ENCODE data around the gene NTSR2.

Gene NTSR2

GRCh38 chr2:11669454-11670291 lies at the start of gene NTSR2:
NTSR2 (minus strand) TSS chr2:11670195; CDS start chr2:11670129, 66 bp downstream.
- DNase-seq (ENCODE audit: extremely low read depth in 1 of 2, low read depth in 1 of 2): no peak

- no peak for DNase-seq (ENCODE audit: extremely low read depth in 1 of 2, low read depth in 1 of 2)
Observed at GRCh38 chr2:11719230-11719977, 49.4 kb upstream of the NTSR2 start.

GRCh38 chr2:11718606-11719005 lies 48.6 kb upstream of the NTSR2 start:
- DNase-seq (ENCODE audit: extremely low read depth in 1 of 2, low read depth in 1 of 2): no peak

- DNase-seq (ENCODE audit: extremely low read depth in 1 of 2, low read depth in 1 of 2): no peak
Observed at GRCh38 chr2:11717623-11718022, 47.6 kb upstream of the NTSR2 start.

- no peak for DNase-seq (ENCODE audit: extremely low read depth in 1 of 2, low read depth in 1 of 2)
Observed at GRCh38 chr2:11716689-11717321, 46.8 kb upstream of the NTSR2 start.

GRCh38 chr2:11715987-11716652 lies 46.1 kb upstream of the NTSR2 start:
- no peak for DNase-seq (ENCODE audit: extremely low read depth in 1 of 2, low read depth in 1 of 2)

GRCh38 chr2:11713815-11714214 lies 43.8 kb upstream of the NTSR2 start:
- no peak for DNase-seq (ENCODE audit: extremely low read depth in 1 of 2, low read depth in 1 of 2)

GRCh38 chr2:11712866-11713265 lies 42.9 kb upstream of the NTSR2 start:
- DNase-seq (ENCODE audit: extremely low read depth in 1 of 2, low read depth in 1 of 2): no peak

GRCh38 chr2:11711751-11712150 lies 41.8 kb upstream of the NTSR2 start:
- DNase-seq (ENCODE audit: extremely low read depth in 1 of 2, low read depth in 1 of 2): no peak

GRCh38 chr2:11711354-11711716 lies 41.3 kb upstream of the NTSR2 start:
- no peak for DNase-seq (ENCODE audit: extremely low read depth in 1 of 2, low read depth in 1 of 2)

- DNase-seq (ENCODE audit: extremely low read depth in 1 of 2, low read depth in 1 of 2): no peak
Observed at GRCh38 chr2:11710632-11711353, 40.8 kb upstream of the NTSR2 start.

GRCh38 chr2:11710210-11710609 lies 40.2 kb upstream of the NTSR2 start:
- DNase-seq (ENCODE audit: extremely low read depth in 1 of 2, low read depth in 1 of 2): no peak

- DNase-seq (ENCODE audit: extremely low read depth in 1 of 2, low read depth in 1 of 2): no peak
Observed at GRCh38 chr2:11709293-11709692, 39.3 kb upstream of the NTSR2 start.

GRCh38 chr2:11708106-11708505 lies 38.1 kb upstream of the NTSR2 start:
- DNase-seq (ENCODE audit: extremely low read depth in 1 of 2, low read depth in 1 of 2): no peak

GRCh38 chr2:11705711-11706110 lies 35.7 kb upstream of the NTSR2 start:
- no peak for DNase-seq (ENCODE audit: extremely low read depth in 1 of 2, low read depth in 1 of 2)

- no peak for DNase-seq (ENCODE audit: extremely low read depth in 1 of 2, low read depth in 1 of 2)
Observed at GRCh38 chr2:11705063-11705462, 35.1 kb upstream of the NTSR2 start.

GRCh38 chr2:11703700-11704099 lies 33.7 kb upstream of the NTSR2 start:
- no peak for DNase-seq (ENCODE audit: extremely low read depth in 1 of 2, low read depth in 1 of 2)

- DNase-seq (ENCODE audit: extremely low read depth in 1 of 2, low read depth in 1 of 2): no peak
Observed at GRCh38 chr2:11702946-11703345, 33.0 kb upstream of the NTSR2 start.

GRCh38 chr2:11701751-11702301 lies 31.8 kb upstream of the NTSR2 start:
- no peak for DNase-seq (ENCODE audit: extremely low read depth in 1 of 2, low read depth in 1 of 2)

- no peak for DNase-seq (ENCODE audit: extremely low read depth in 1 of 2, low read depth in 1 of 2)
Observed at GRCh38 chr2:11701206-11701605, 31.2 kb upstream of the NTSR2 start.
